Endothelial cell of umbilical vein (primary cell): ENCODE data around the gene GABBR2.

Source experiments
- JUN ChIP-seq: IDR thresholded peaks from 2 replicates; pipeline ENCODE4 v1.6.1; 2011; ENCODE audit warnings: borderline replicate concordance, low read depth; ENCODE audit not compliant: insufficient read length, insufficient read depth
- POLR2A ChIP-seq: IDR thresholded peaks from 2 replicates; pipeline ENCODE4 v1.6.1; 2012; ENCODE audit warnings: low read depth, mild to moderate bottlenecking, control low read depth, low read length
- TF ChIP-seq, protein P1 (sequence below), 2 donors: IDR thresholded peaks; 1 replicate in 1 of 2; 2 replicates in 1 of 2; pipeline ENCODE4 v1.5.1; 2011; ENCODE audit warnings: low read length in 2 of 2, mild to moderate bottlenecking in 2 of 2, moderate library complexity in 2 of 2, control low read depth in 1 of 2, inconsistent platforms in 1 of 2, low read depth in 1 of 2; ENCODE audit not compliant: insufficient read depth in 1 of 2; ENCODE audit errors: extremely low read depth in 1 of 2
- TF ChIP-seq, protein P2 (sequence below): IDR thresholded peaks from 2 replicates; pipeline ENCODE4 v1.6.1; 2011; ENCODE audit not compliant: insufficient read depth, insufficient read length

DNA sequence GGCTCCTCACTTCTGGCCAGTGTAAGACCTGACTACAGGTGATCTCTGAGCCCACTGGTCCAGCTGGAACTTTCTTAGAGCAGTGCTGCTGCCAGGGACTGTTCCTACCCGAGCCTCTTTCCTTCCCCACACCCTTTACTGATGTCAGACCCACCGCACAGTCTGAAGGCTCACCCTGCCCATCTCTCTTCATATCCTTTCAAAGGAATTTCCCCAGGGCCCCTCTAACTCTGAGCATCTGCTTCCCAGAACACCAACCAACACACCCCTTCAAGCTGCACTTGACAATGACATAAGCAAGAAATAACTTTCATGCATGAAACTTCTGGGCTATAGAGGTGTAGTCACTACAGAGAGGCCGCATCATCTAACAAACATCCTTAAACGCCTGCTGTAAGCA, 119.6 kb downstream of the GABBR2 start:
- TF ChIP-seq, protein P1, sequence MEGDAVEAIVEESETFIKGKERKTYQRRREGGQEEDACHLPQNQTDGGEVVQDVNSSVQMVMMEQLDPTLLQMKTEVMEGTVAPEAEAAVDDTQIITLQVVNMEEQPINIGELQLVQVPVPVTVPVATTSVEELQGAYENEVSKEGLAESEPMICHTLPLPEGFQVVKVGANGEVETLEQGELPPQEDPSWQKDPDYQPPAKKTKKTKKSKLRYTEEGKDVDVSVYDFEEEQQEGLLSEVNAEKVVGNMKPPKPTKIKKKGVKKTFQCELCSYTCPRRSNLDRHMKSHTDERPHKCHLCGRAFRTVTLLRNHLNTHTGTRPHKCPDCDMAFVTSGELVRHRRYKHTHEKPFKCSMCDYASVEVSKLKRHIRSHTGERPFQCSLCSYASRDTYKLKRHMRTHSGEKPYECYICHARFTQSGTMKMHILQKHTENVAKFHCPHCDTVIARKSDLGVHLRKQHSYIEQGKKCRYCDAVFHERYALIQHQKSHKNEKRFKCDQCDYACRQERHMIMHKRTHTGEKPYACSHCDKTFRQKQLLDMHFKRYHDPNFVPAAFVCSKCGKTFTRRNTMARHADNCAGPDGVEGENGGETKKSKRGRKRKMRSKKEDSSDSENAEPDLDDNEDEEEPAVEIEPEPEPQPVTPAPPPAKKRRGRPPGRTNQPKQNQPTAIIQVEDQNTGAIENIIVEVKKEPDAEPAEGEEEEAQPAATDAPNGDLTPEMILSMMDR (IDR thresholded peaks at IDR 0.05; ENCODE audit: extremely low read depth in 1 of 2, insufficient read depth in 1 of 2, low read depth in 1 of 2, low read length in 2 of 2), result no peak
- no peak for TF ChIP-seq JUN
- TF ChIP-seq POLR2A, result no peak
- TF ChIP-seq, protein P2, sequence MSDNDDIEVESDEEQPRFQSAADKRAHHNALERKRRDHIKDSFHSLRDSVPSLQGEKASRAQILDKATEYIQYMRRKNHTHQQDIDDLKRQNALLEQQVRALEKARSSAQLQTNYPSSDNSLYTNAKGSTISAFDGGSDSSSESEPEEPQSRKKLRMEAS, result no peak
